NB4 (cell line): ENCODE results near the gene CILP.

Experiments used
- DNase-seq: peaks from one replicate; pipeline ENCODE4 v3.0.0; 2010; ENCODE audit warnings: low read depth
- H3K4me3 ChIP-seq: one replicate; pipeline ENCODE4 v1.5.1; 2011; ENCODE audit warnings: mild to moderate bottlenecking, low read depth, low read length, moderate library complexity
- MYC ChIP-seq: IDR thresholded peaks from 2 replicates; pipeline ENCODE4 v1.6.1; 2011; ENCODE audit warnings: low read depth, low read length
- POLR2A ChIP-seq: IDR thresholded peaks from 2 replicates; pipeline ENCODE4 v1.6.1; 2011; ENCODE audit warnings: mild to moderate bottlenecking; ENCODE audit not compliant: insufficient read length; ENCODE audit errors: extremely low read depth
- TF ChIP-seq, protein P1 (sequence below): IDR thresholded peaks from 2 replicates; pipeline ENCODE4 v1.6.1; 2011; ENCODE audit warnings: low read depth, low read length
- TF ChIP-seq, protein P2 (sequence below): IDR thresholded peaks from one replicate; pipeline ENCODE4 v1.5.1; 2012; ENCODE audit warnings: low read depth, low read length

CILP gene

DNA sequence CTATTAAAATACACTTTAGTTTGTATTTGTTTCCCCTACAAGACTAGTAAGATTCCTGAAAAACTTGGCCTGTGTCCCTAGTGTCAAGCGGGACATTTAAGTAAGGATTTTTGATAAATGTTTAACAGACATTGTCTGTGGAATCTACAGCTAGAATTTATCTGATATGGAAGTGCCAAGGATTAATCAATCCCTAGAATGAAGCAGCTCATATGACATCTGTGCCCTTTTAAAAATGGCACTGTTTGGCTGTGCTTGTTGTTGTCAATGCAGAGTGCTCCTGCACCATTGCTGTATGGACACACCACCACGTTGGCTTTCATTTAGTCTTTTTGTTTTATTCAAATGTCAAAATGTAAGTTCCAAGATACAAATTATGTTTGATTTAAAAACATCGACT is 63.4 kb downstream of the CILP start:
- no peak for TF ChIP-seq POLR2A
- TF ChIP-seq, protein P1, sequence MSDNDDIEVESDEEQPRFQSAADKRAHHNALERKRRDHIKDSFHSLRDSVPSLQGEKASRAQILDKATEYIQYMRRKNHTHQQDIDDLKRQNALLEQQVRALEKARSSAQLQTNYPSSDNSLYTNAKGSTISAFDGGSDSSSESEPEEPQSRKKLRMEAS, result no peak
- TF ChIP-seq, protein P2, sequence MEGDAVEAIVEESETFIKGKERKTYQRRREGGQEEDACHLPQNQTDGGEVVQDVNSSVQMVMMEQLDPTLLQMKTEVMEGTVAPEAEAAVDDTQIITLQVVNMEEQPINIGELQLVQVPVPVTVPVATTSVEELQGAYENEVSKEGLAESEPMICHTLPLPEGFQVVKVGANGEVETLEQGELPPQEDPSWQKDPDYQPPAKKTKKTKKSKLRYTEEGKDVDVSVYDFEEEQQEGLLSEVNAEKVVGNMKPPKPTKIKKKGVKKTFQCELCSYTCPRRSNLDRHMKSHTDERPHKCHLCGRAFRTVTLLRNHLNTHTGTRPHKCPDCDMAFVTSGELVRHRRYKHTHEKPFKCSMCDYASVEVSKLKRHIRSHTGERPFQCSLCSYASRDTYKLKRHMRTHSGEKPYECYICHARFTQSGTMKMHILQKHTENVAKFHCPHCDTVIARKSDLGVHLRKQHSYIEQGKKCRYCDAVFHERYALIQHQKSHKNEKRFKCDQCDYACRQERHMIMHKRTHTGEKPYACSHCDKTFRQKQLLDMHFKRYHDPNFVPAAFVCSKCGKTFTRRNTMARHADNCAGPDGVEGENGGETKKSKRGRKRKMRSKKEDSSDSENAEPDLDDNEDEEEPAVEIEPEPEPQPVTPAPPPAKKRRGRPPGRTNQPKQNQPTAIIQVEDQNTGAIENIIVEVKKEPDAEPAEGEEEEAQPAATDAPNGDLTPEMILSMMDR, result no peak
- no peak for TF ChIP-seq MYC
- H3K4me3 ChIP-seq, result no peak overlapping the region
- DNase-seq, result no peak

DNA sequence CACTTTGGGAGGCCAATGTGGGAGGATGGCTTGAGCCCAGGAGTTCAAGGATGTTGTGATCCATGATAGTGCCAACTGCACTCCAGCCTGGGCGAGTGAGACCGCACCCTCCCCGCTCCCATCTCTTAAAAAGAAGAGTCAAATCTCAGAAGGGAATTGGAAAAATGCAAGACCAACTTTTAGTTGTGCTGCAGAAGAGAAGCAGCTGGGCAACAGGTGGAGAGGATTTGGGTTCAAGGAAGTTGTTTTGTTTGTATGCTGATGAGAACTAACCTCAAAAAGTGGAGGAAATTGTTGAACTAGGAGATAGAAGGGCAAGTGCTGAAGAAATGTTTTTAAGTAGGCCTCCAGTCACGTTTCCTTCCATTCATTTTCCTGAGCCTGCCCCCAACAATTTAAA is 64.8 kb downstream of the CILP start:
- no peak for DNase-seq
- TF ChIP-seq MYC, result no peak
- TF ChIP-seq, protein P1, result no peak
- TF ChIP-seq POLR2A, result no peak
- H3K4me3 ChIP-seq, result no peak overlapping the region
